OCI-M1 (cell line): ENCODE data around the gene ADAM15.
A peak's percentile ranks its signal among the peaks of the same experiment; 100 is the strongest.

Source experiments
- DNase-seq: peaks from one replicate; lab custom pipeline; 2025; lab: John Stamatoyannopoulos, UW

ADAM15 gene

DNA sequence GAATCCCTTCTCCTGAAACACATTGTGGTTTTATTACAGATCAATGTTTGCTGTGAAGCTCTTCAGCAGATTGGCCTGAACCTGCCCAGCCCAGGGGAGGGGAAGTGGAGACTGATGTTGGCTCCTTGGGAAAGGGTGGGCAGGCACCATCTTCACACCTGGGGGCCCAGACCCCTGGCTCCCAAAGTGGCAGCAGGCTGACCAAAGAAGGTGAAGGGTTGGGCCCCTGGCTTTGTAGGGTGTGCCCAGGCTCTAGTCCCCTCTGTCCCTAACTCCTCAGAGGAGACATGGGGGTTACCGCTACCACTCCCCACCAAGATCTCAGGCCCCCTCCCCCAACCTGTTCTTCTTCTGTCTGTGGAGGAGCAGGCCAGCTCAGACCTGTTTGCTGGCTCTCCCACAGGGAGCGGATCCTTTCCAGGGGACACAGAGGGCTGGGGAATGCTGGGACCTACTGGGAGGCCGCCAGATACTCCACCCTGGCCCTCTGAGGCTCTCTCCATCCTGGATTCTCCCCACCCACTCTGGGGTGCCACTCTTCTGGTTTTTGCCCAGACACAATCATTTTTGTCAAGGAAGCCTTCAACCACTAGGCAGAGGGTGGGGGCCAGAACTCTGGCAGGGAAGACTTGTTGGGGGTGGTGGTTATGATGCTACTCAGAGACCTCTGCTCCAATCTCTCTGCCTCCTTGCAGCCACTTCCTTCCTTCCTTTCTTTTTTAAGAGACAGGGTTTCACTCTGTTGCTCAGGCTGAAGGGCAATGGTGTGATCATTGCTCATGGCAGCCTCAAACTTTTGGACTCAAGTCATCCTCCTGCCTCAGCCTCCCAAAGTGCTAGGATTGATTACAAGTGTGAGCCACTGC is 22.5 kb downstream of the ADAM15 start:
- no peak for DNase-seq

DNA sequence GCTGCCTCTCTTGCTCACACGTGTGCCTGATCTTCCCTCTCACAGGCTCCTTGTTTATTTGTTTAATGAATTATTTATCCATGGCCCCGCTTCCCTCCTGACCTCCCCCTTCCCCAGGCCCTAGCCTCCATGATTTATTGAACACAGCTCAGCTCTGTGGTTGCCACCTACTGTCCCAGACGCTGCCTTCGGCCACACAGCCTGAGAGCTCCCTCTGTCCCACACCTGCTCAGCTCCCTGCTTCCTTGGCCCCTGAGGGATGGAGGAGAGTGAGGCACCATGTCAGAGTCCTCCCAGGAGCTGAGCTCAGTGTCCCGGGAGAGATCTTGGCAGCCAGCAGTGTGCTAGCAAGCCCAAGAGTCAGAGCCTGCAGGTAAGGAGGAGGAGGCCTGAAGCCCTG is 24.4 kb downstream of the ADAM15 start:
- no peak for DNase-seq

- no peak for DNase-seq
Measured at GRCh38 chr1:155076371-155076770, 25.3 kb downstream of the ADAM15 start.

DNA sequence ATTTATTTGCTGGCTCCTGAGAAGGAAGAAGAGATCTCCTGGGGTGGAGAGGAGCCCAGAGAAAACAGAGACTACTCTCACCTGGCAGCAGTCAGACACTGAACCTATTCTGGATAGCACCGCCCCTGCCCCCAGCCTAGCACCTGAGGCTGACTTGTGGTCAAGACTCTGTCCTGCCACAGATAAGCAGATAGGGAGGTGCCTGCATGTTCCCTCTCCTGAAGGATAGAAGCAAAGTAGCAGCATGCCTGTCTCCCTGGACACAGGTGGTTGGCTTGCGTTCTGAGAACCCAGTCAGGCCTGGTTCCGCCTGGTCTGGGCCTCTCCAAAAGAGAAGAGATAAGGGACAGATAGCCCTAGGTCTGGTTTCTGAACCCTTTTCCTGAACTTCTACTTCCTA is 26.2 kb downstream of the ADAM15 start:
- DNase-seq: no peak

DNA sequence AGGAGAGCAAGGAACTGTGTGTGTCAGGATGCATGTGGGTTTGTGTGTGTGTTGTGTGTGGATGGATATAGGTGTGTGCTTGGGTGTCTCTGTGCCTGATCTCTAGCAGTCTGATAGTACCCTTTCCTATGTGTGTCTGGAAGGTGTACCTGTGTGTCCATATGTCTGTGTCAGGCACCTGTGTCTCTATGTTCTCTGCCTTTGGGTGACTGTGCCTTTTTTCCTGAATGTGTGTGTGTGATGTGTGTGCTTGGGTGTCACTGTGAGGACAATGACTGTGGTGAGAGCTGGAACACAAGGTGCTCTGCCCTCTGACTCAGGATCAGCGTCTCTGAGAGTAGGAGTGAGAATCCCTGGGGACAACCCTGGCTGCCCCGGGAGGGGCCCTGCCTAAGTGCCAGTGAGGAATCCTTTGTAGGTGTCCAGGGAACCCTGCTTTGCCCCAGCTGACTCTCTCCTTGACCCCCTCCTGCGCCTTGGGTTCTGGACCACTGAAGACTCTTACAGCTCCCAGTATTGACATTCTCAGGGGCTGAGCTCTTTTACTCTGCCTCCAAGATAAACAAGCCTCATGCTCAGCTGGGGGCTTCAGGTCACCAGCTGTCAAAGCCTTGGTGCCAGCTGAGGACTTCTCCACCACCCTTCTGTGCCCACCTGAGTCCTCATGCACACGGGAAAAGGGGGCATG is 26.8 kb downstream of the ADAM15 start:
- no peak for DNase-seq

- DNase-seq: peak; percentile 74
Measured at GRCh38 chr1:155078469-155079209, 27.5 kb downstream of the ADAM15 start, which contains the start of gene EFNA3. Gene EFNA3 (plus strand): TSS chr1:155078837. CDS start chr1:155078942, 105 bp downstream.

DNA sequence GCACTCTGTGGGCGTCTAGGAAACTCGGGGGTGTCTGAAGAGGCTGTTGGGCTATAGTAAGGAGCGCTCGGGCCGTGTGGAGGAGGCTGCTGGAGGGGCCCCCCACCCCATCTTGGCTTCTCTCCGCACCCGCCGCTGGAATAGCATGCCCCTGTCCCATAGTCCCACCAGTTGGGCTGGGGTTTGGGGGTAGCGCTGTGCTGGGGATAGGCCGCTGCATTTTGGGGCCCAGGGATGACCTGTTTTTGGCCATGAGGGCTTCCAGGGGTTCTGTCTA is 28.0 kb downstream of the ADAM15 start:
- DNase-seq: no peak

DNA sequence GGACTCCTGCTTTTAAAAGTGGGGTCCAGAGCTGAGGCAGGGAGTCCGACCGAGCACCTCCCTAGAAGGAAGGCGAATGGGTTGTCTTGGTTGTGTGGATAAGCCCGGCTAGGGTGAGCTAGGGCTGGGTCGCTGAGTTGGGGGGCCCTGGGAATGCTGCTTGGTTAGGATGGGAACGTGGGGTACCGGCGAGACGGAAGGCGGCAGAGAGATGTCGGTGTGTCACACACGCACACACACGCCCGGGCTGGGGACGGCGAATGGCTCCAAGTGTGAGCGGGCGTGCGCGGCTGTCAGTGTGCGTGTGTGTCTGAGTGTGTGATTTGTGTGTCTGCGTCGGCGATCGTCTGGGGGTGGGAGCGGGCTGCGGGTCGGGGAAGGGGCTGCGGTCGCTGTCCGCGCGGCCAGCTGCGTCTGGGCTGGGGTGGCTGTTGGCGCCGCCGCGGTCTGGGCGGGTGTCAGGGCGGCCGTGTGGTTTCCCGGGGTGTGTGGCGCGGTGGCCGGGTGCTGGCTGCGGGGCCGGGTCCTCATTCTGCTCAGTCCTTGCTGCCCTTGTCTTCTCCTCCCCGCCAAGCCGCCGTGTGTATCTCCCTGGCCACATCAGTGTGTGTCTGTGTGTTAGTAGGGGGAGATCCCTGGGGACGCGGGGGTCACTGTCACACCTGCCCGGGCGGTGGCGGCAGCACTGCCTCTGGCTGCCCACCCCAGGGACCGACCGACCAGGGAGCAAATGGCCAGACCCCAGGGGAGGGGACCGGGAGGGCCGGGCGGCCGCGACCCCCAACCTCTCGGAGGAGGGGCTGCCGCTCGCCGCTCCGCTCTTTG is 28.6 kb downstream of the ADAM15 start:
- DNase-seq: no peak

GRCh38 chr1:155080312-155081228 is 29.5 kb downstream of the ADAM15 start:
- peak; percentile 43 for DNase-seq

- DNase-seq: no peak
Measured at GRCh38 chr1:155081472-155082300, 30.6 kb downstream of the ADAM15 start.

DNA sequence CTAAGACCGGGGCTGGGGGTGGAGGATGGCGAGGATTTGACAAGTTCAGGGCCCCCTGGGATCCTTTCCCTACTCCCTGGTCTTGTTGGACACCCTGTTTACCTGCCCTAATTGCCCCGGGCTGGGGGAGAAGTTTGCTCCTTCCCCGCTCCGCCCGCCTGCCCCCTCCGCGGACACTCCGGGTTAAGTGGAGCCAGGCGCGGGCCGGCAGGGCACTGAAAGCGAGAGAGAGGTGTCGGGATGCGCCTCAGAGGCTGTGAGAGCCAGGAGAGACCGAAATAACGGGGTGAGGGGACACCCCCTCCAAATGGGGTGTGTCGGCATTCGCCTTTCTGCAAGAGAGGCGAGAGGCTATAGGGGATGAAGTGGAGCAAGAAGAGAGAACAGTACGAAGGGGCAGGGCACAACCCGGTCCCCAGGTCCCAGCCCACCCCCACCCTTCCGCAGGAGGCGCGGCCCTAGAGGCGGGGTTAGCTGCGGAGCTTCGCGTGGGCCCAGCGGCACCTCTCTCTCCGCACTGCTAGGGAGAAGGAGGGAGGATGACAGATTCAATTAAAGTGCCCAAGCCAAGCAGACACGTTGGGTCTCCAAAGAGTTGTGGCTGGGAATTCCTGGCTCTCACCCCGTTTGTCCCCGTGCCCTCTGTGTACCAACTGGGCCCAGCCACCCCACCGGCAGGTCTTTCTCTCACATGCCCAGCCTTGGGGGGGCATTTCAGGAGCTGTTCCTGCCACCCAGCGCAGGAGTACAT is 31.4 kb downstream of the ADAM15 start:
- no peak for DNase-seq

- no peak for DNase-seq
Measured at GRCh38 chr1:155083052-155083541, 32.0 kb downstream of the ADAM15 start.

DNA sequence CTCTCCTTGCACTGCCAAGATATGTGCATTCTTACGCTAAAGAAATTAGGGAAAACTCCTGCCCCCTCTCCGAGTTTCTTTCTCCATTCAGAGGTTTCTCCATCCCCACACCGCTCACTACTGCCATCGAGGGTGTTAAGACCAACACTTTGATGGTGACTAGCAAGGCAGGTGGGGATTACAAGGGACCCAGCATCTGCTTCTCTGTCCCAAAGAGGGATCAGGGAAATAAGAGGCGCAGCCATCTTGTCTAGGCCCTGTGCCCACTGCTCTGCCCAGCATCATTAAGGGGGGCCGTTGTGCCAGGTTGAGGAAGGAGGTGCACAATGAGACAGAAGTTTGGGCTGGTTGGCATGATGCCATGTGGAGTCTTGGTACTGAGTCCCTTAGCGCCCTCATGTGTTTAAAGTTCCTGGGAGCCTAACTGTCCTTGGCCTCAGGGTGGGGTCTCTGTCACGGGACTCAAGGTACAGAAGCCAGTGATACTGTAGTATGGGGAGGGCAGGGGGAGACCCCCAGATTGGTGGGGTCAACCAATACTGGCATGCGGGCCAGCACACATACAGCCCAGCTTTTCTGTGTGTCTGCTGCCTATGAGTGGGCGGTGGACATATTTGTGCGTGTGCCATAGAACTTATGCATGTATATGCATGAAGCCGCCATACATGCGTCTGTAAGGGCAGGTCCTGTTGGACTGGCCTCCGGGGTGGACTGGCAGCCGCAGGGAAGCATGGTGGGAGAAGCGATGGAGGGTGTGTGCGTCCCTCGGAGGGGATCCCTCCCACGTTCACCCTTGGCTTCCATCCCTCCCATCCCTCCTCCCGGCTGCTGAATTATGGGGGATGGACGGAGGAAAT is 33.0 kb downstream of the ADAM15 start:
- peak; percentile 71 for DNase-seq

GRCh38 chr1:155084722-155085503 is 33.8 kb downstream of the ADAM15 start:
- peak; percentile 97 for DNase-seq

DNA sequence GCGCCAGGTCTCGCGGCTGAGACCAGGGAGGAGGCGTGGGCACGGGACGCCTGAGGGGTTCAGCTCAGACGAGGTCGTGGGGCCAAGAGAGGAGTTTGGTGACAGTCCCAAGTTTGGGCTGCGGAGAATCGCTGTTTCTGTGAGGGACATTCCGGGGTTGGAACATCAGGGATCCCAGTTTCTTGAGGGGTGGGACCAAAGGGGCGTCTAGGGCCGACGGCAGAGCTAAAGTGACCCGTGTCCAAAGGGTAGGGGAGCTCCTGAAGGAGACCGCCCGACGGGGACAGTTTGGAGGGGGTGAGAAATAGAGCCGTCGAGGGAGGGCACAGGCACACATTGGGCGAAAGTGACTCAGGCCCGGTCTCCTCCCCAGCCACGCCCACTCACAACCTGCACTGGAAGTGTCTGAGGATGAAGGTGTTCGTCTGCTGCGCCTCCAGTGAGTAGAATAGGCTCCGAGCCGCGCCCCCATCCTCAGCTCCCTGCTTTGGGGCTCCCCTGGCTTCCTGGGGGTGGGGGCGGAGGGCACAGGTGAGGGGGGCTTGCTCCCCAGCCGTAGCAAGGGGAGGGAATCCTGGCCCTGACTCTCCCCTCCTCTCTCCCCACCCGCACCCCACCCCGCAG is 34.5 kb downstream of the ADAM15 start:
- DNase-seq: peak; percentile 76

DNA sequence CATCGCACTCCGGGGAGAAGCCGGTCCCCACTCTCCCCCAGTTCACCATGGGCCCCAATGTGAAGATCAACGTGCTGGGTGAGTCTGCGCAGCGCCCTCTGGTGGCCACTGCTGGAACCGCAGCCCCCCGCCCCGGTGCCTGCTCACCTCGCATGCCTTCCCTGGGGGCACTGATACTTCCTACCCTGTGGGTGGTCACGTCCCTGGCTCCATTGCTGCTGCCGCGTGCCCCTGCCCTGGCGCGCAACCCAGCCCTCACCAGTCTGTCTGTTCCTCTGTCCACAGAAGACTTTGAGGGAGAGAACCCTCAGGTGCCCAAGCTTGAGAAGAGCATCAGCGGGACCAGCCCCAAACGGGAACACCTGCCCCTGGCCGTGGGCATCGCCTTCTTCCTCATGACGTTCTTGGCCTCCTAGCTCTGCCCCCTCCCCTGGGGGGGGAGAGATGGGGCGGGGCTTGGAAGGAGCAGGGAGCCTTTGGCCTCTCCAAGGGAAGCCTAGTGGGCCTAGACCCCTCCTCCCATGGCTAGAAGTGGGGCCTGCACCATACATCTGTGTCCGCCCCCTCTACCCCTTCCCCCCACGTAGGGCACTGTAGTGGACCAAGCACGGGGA is 35.1 kb downstream of the ADAM15 start:
- peak; percentile 84 for DNase-seq
